H1 (cell line): ENCODE measurements around the gene BRD3OS. TPM values are rescaled to one million over a fixed set of nuclear protein-coding genes. Genes with fewer than 3 reads are reported as not detected.

Experiments
- BRCA1 ChIP-seq: IDR thresholded peaks from 2 replicates; pipeline ENCODE4 v1.6.1; 2012; ENCODE audit warnings: low read depth, low read length, improper control_type of control experiment
- CEBPB ChIP-seq: IDR thresholded peaks from 2 replicates; pipeline ENCODE4 v1.6.1; 2012; ENCODE audit warnings: low read depth, low read length
- CHD2 ChIP-seq: IDR thresholded peaks from 2 replicates; pipeline ENCODE4 v1.6.1; 2012; ENCODE audit warnings: low read length, improper control_type of control experiment
- RBBP5 ChIP-seq: IDR thresholded peaks from 2 replicates; pipeline ENCODE4 v1.7.1; 2012; ENCODE audit warnings: low read depth, mild to moderate bottlenecking, inconsistent platforms, low read length, moderate library complexity, borderline replicate concordance
- TAF7 ChIP-seq: optimal IDR thresholded peaks from 2 replicates; pipeline ENCODE3; 2011; ENCODE audit warnings: low read depth, mild to moderate bottlenecking, inconsistent platforms, low read length, moderate library complexity, borderline replicate concordance
- polyA plus RNA-seq, 7 experiments: library from polyadenylated mRNA; depleted of rRNA in 3 of 7; stranded (reverse) in 5 of 7; unstranded in 2 of 7; fragments of >200 nt in 5 of 7; fragments of 200-250 nt in 2 of 7; gene quantifications; 1 replicate in 5 of 7; 2 replicates in 1 of 7; 4 replicates in 1 of 7; pipeline versions ENCODE4 v1.2.1 to v1.2.3, GENCODE V29; 2011 to 2013; ENCODE audit warnings: missing spikeins in 2 of 7, mixed read lengths in 2 of 7
- total RNA-seq: library from RNA; stranded (reverse); fragmentation: NEBNext Ultra II Directional; extraction: Animal tissue kit (Norgen Biotek cat#: 25700); gene quantifications from 2 replicates; pipeline ENCODE4 v1.2.1, GENCODE V29; 2021

The BRD3OS gene
- total and polyA plus RNA-seq, 2 of the 8 experiments (the other 6 are each of a cell fraction or from before 2014, with no cell fraction given) = 12.7 to 20.2 TPM

- no peak for TF ChIP-seq CHD2
- no peak for TF ChIP-seq TAF7
- no peak for TF ChIP-seq RBBP5
- TF ChIP-seq BRCA1 = no peak
- TF ChIP-seq CEBPB = no peak
Observed at GRCh38 chr9:134004881-134005280, 20.4 kb upstream of the BRD3OS start (continued).
